Activated CD4-positive, alpha-beta T cell treated with anti-CD3 and anti-CD28 coated beads, Interleukin-2, amount 50 U/mL, for 1 hour (primary cell): ENCODE results near the gene KLHL35.

ENCODE experiments used
- DNase-seq: peaks from one replicate; pipeline ENCODE4 v3.0.0-alpha.2; 2020

The KLHL35 gene

GRCh38 chr11:75469785-75470405 is 36.9 kb upstream of the KLHL35 start:
- DNase-seq, result no peak

- no peak for DNase-seq
Measured at GRCh38 chr11:75468534-75469340, 35.7 kb upstream of the KLHL35 start.

GRCh38 chr11:75467881-75468280 is 34.9 kb upstream of the KLHL35 start:
- DNase-seq, result no peak

- DNase-seq, result no peak
Measured at GRCh38 chr11:75467311-75467710, 34.3 kb upstream of the KLHL35 start.

GRCh38 chr11:75465701-75466531 is 32.9 kb upstream of the KLHL35 start:
- DNase-seq, result no peak

- no peak for DNase-seq
Measured at GRCh38 chr11:75463106-75463774, 30.2 kb upstream of the KLHL35 start.

GRCh38 chr11:75462117-75462653 is 29.2 kb upstream of the KLHL35 start:
- no peak for DNase-seq

- no peak for DNase-seq
Measured at GRCh38 chr11:75461151-75461550, 28.1 kb upstream of the KLHL35 start.

- no peak for DNase-seq
Measured at GRCh38 chr11:75456596-75457183, 23.7 kb upstream of the KLHL35 start.

- DNase-seq, result no peak
Measured at GRCh38 chr11:75454987-75455386, 22.0 kb upstream of the KLHL35 start.

GRCh38 chr11:75453916-75454655 is 21.1 kb upstream of the KLHL35 start:
- no peak for DNase-seq

GRCh38 chr11:75450826-75451821 is 18.1 kb upstream of the KLHL35 start:
- DNase-seq, result peak; percentile 32

- no peak for DNase-seq
Measured at GRCh38 chr11:75450236-75450635, 17.2 kb upstream of the KLHL35 start.

- no peak for DNase-seq
Measured at GRCh38 chr11:75449776-75450175, 16.8 kb upstream of the KLHL35 start.

GRCh38 chr11:75449271-75449670 is 16.3 kb upstream of the KLHL35 start:
- no peak for DNase-seq

- no peak for DNase-seq
Measured at GRCh38 chr11:75447415-75447814, 14.4 kb upstream of the KLHL35 start.

GRCh38 chr11:75445315-75445953 is 12.4 kb upstream of the KLHL35 start:
- DNase-seq, result peak; percentile 75

- DNase-seq, result no peak
Measured at GRCh38 chr11:75443043-75443442, 10.0 kb upstream of the KLHL35 start.

- no peak for DNase-seq
Measured at GRCh38 chr11:75442161-75442885, 9.3 kb upstream of the KLHL35 start.
